ENCODE measurements around the gene DRG2. TPM values are rescaled to one million over a fixed set of nuclear protein-coding genes. Genes with fewer than 3 reads are reported as not detected.
A peak's percentile ranks its signal among the peaks of the same experiment; 100 is the strongest.

DRG2 gene
- total RNA-seq, 1 experiment from 2014 or later, result 42.0 TPM

- DNase-seq (ENCODE audit: low read depth, low spot score) (no peak), ATAC-seq (peak; percentile 22; the same call in 1 of the 2 replicates)
- no TSS peak for BruUV-seq (replicated peaks)
- in situ Hi-C loops (cut with HindIII; ENCODE audit: low pct_unique_long_range_greater_than_20kb, low sequenced_read_pairs), result no loop called here
- Histone ChIP-seq H3K4me1 (ENCODE audit: control insufficient read depth, insufficient read depth, low read length) (no peaks in the 10 kb centered on the region), H3K9me3 (ENCODE audit: control insufficient read depth, insufficient read depth, low read depth, low read length) (no peaks in the 10 kb centered on the region), H3K27ac (ENCODE audit: low read length) (no peak overlapping the region), H3K36me3 (ENCODE audit: control insufficient read depth, insufficient read depth, low read length) (no peaks in the 10 kb centered on the region), H3K27me3 (ENCODE audit: control insufficient read depth, insufficient read depth, low read length) (no peaks in the 10 kb centered on the region), H3K4me3 (ENCODE audit: low read depth in 2 of 2, low read length in 2 of 2) (no peak overlapping the region)
- no peak for TF ChIP-seq SIN3A (IDR thresholded peaks at IDR 0.05; ENCODE audit: borderline replicate concordance, insufficient read depth, low read depth, low read length)
- intact Hi-C loops (cut with micrococcal nuclease; ENCODE audit: unreplicated experiment), result no loop called here
- POLR2A ChIA-PET, result no interaction called here
- CTCF ChIA-PET, result no interaction called here
These were observed 22.3 kb downstream of the DRG2 start for GRCh38 chr17:18109935-18110485.

GRCh38 chr17:18110636-18111145 is 22.9 kb downstream of the DRG2 start:
- no peak for TF ChIP-seq REST (IDR thresholded peaks at IDR 0.05; ENCODE audit: insufficient read depth in 1 of 2, low read depth in 2 of 2, low read length in 1 of 2)
- TF ChIP-seq TCF7L2 (IDR thresholded peaks at IDR 0.05; ENCODE audit: low read depth, low read length), result no peak
- no peak for TF ChIP-seq CTCF (IDR thresholded peaks at IDR 0.05)
- TF ChIP-seq POLR2AphosphoS5 (IDR thresholded peaks at IDR 0.05; ENCODE audit: low read depth, low read length), result no peak
- no peak for TF ChIP-seq SIN3A (IDR thresholded peaks at IDR 0.05; ENCODE audit: borderline replicate concordance, insufficient read depth, low read depth, low read length)
- Histone ChIP-seq H3K27me3 (ENCODE audit: control insufficient read depth, insufficient read depth, low read length) (no peaks in the 10 kb centered on the region), H3K36me3 (ENCODE audit: control insufficient read depth, insufficient read depth, low read length) (no peaks in the 10 kb centered on the region), H3K9me3 (ENCODE audit: control insufficient read depth, insufficient read depth, low read depth, low read length) (no peaks in the 10 kb centered on the region), H3K27ac (ENCODE audit: low read length) (no peak overlapping the region), H3K4me3 (ENCODE audit: low read depth in 2 of 2, low read length in 2 of 2) (no peak overlapping the region), H3K4me1 (ENCODE audit: control insufficient read depth, insufficient read depth, low read length) (no peaks in the 10 kb centered on the region)
- no peak for DNase-seq (ENCODE audit: low read depth, low spot score)
- ChIA-PET CTCF (interaction anchor here (0.6 kb wide), 2 partner anchors 16 to 42 kb away, joined by 6 read pairs; no protein-coding TSS in a partner anchor), POLR2A (no interaction called here)
- no TSS peak for BruUV-seq (replicated peaks)
- ATAC-seq, result no peak
- intact Hi-C loops (cut with micrococcal nuclease; ENCODE audit: unreplicated experiment), result no loop called here
- in situ Hi-C loops (cut with HindIII; ENCODE audit: low pct_unique_long_range_greater_than_20kb, low sequenced_read_pairs), result no loop called here

- CTCF ChIA-PET, result interaction anchor here (0.6 kb wide), 2 partner anchors 41 to 615 kb away, joined by 3 to 6 read pairs; no protein-coding TSS in a partner anchor
- no peaks in the 10 kb centered on the region for H3K27me3 ChIP-seq (ENCODE audit: control insufficient read depth, insufficient read depth, low read length)
- no peak overlapping the region for H3K4me3 ChIP-seq (ENCODE audit: low read depth in 2 of 2, low read length in 2 of 2)
- ATAC-seq, result 0 out of 2 replicates have a peak, but pooled peaks have one; percentile 6
- H3K27ac ChIP-seq (ENCODE audit: low read length), result no peak overlapping the region
- POLR2A ChIA-PET, result interaction anchor here (0.6 kb wide), 2 partner anchors 32 to 155 kb away, joined by 3 to 13 read pairs; no protein-coding TSS in a partner anchor
- H3K36me3 ChIP-seq (ENCODE audit: control insufficient read depth, insufficient read depth, low read length), result no peaks in the 10 kb centered on the region
- H3K4me1 ChIP-seq (ENCODE audit: control insufficient read depth, insufficient read depth, low read length), result no peaks in the 10 kb centered on the region
- in situ Hi-C loops (cut with HindIII; ENCODE audit: low pct_unique_long_range_greater_than_20kb, low sequenced_read_pairs) (no loop called here), intact Hi-C loops (cut with micrococcal nuclease; ENCODE audit: unreplicated experiment) (no loop called here)
- no peak for TF ChIP-seq TCF7L2 (IDR thresholded peaks at IDR 0.05; ENCODE audit: low read depth, low read length)
- no peak for TF ChIP-seq CTCF (IDR thresholded peaks at IDR 0.05)
- no peak for TF ChIP-seq SIN3A (IDR thresholded peaks at IDR 0.05; ENCODE audit: borderline replicate concordance, insufficient read depth, low read depth, low read length)
- no peak for TF ChIP-seq POLR2AphosphoS5 (IDR thresholded peaks at IDR 0.05; ENCODE audit: low read depth, low read length)
- no peak for TF ChIP-seq REST (IDR thresholded peaks at IDR 0.05; ENCODE audit: insufficient read depth in 1 of 2, low read depth in 2 of 2, low read length in 1 of 2)
- no TSS peak for BruUV-seq (replicated peaks)
- no peak for DNase-seq (ENCODE audit: low read depth, low spot score)
- no peaks in the 10 kb centered on the region for H3K9me3 ChIP-seq (ENCODE audit: control insufficient read depth, insufficient read depth, low read depth, low read length)
These were observed 23.7 kb downstream of the DRG2 start for GRCh38 chr17:18111330-18111971.

Measured in Panc1 (cell line).